ENCODE measurements around the gene SDK1.

DNA sequence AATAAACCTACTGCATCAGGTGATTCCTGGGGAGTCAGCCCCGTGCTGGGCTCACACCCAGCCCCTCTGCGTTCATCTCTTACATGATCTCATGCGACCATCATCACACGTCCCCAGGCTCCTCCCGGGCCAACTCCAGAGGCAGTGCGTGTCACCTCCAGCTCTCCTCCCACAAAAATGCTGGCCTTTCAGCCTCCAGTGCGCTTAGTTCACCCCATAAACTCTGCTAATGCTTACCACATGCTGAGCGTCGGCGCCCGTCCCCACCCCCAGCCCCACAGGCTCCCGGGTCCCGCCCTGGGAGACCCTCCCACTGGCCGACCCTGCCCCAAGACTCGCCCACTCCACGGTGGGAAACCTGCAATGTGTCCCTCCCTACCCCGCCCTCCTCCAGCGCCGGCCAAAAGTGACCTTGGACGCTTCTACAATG lies 816 bp upstream of the SDK1 start:
- TF ChIP-seq MAFK (IDR thresholded peaks at IDR 0.05; ENCODE audit: partially characterized antibody) (no peak), EHMT2 (IDR thresholded peaks at IDR 0.05; ENCODE audit: low read depth) (no peak), JUN (IDR thresholded peaks at IDR 0.05) (no peak), RAD21 (conservative IDR thresholded peaks at IDR 0.05 in 1 of 2, IDR thresholded peaks at IDR 0.05 in 1 of 2) (no peak)
- TF ChIP-seq, protein P1, sequence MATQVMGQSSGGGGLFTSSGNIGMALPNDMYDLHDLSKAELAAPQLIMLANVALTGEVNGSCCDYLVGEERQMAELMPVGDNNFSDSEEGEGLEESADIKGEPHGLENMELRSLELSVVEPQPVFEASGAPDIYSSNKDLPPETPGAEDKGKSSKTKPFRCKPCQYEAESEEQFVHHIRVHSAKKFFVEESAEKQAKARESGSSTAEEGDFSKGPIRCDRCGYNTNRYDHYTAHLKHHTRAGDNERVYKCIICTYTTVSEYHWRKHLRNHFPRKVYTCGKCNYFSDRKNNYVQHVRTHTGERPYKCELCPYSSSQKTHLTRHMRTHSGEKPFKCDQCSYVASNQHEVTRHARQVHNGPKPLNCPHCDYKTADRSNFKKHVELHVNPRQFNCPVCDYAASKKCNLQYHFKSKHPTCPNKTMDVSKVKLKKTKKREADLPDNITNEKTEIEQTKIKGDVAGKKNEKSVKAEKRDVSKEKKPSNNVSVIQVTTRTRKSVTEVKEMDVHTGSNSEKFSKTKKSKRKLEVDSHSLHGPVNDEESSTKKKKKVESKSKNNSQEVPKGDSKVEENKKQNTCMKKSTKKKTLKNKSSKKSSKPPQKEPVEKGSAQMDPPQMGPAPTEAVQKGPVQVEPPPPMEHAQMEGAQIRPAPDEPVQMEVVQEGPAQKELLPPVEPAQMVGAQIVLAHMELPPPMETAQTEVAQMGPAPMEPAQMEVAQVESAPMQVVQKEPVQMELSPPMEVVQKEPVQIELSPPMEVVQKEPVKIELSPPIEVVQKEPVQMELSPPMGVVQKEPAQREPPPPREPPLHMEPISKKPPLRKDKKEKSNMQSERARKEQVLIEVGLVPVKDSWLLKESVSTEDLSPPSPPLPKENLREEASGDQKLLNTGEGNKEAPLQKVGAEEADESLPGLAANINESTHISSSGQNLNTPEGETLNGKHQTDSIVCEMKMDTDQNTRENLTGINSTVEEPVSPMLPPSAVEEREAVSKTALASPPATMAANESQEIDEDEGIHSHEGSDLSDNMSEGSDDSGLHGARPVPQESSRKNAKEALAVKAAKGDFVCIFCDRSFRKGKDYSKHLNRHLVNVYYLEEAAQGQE (IDR thresholded peaks at IDR 0.05): no peak
- TF ChIP-seq, protein P2, sequence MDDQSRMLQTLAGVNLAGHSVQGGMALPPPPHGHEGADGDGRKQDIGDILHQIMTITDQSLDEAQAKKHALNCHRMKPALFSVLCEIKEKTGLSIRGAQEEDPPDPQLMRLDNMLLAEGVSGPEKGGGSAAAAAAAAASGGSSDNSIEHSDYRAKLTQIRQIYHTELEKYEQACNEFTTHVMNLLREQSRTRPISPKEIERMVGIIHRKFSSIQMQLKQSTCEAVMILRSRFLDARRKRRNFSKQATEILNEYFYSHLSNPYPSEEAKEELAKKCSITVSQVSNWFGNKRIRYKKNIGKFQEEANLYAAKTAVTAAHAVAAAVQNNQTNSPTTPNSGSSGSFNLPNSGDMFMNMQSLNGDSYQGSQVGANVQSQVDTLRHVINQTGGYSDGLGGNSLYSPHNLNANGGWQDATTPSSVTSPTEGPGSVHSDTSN (IDR thresholded peaks at IDR 0.05): no peak
- TF ChIP-seq, protein P3, sequence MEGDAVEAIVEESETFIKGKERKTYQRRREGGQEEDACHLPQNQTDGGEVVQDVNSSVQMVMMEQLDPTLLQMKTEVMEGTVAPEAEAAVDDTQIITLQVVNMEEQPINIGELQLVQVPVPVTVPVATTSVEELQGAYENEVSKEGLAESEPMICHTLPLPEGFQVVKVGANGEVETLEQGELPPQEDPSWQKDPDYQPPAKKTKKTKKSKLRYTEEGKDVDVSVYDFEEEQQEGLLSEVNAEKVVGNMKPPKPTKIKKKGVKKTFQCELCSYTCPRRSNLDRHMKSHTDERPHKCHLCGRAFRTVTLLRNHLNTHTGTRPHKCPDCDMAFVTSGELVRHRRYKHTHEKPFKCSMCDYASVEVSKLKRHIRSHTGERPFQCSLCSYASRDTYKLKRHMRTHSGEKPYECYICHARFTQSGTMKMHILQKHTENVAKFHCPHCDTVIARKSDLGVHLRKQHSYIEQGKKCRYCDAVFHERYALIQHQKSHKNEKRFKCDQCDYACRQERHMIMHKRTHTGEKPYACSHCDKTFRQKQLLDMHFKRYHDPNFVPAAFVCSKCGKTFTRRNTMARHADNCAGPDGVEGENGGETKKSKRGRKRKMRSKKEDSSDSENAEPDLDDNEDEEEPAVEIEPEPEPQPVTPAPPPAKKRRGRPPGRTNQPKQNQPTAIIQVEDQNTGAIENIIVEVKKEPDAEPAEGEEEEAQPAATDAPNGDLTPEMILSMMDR (IDR thresholded peaks at IDR 0.05): no peak

Data from A549 (cell line).